ENCODE results near the gene DSC3.

- TF ChIP-seq GATA3 (IDR thresholded peaks at IDR 0.05; ENCODE audit: low read depth, low read length) (no peak), GATA2 (IDR thresholded peaks at IDR 0.05; ENCODE audit: low read depth, low read length) (no peak)
Observed at GRCh38 chr18:31057051-31057450, 14.5 kb upstream of the DSC3 start.

All from SH-SY5Y (cell line).